Tibial nerve (tissue), 4 donors: ENCODE measurements around the gene BRICD5. TPM values are rescaled to one million over a fixed set of nuclear protein-coding genes. Genes with fewer than 3 reads are reported as not detected.
"Not testable (repeated sequence)": the region's sequence is repeated elsewhere in the genome, so short reads cannot be mapped to it uniquely, and the experiment has no call there.

Experiments
- DNase-seq, 2 donors: peaks; one replicate each; pipeline ENCODE4 v3.0.0-alpha.2; 2019; ENCODE audit warnings: low spot score in 2 of 2
- H3K27ac ChIP-seq, 4 donors: fragments of 200-600 bp; sonication (generic) in 3 of 4; one replicate each; pipeline ENCODE4 v1.5.1; 2017 to 2019; ENCODE audit warnings: mild to moderate bottlenecking in 1 of 4
- H3K27me3 ChIP-seq, 2 donors: fragments of 200-600 bp; sonication (generic) in 1 of 2; one replicate each; pipeline versions ENCODE4 v1.5.1 to v1.6.0; 2017 to 2019
- H3K36me3 ChIP-seq, 3 donors: fragments of 200-600 bp; sonication (generic); one replicate each; pipeline ENCODE4 v1.5.1; 2018 to 2019
- H3K4me1 ChIP-seq, 4 donors: fragments of 200-600 bp; sonication (generic) in 3 of 4; one replicate each; pipeline ENCODE4 v1.5.1; 2017 to 2019
- H3K4me3 ChIP-seq, 4 donors: fragments of 200-600 bp; sonication (generic) in 3 of 4; one replicate each; pipeline ENCODE4 v1.5.1; 2017 to 2019; ENCODE audit warnings: mild to moderate bottlenecking in 1 of 4, moderate library complexity in 1 of 4
- H3K9me3 ChIP-seq, 4 donors: fragments of 200-600 bp; sonication (generic) in 3 of 4; one replicate each; pipeline ENCODE4 v1.5.1; 2017 to 2019
- CTCF ChIP-seq, 5 experiments: fragments of 200-600 bp in 3 of 5; fragments of 450-650 bp in 2 of 5; sonication (generic) in 3 of 5; IDR thresholded peaks; one replicate each; pipeline ENCODE4 v1.5.1; 2016 to 2019; ENCODE audit warnings: antibody characterized with exemption in 5 of 5, mild to moderate bottlenecking in 3 of 5, moderate library complexity in 2 of 5
- EP300 ChIP-seq, 2 donors: sonication (generic); formaldehyde crosslinking; IDR thresholded peaks; one replicate each; pipeline ENCODE4 v1.6.1; 2017; ENCODE audit warnings: antibody characterized with exemption in 2 of 2, mild to moderate bottlenecking in 1 of 2
- POLR2A ChIP-seq, 2 donors: fragments of 450-650 bp; IDR thresholded peaks; one replicate each; pipeline ENCODE4 v1.6.1; 2017; ENCODE audit warnings: antibody characterized with exemption in 2 of 2, mild to moderate bottlenecking in 2 of 2, moderate library complexity in 2 of 2
- WGBS, 2 donors: methylation state at CpG; one replicate each; pipeline ENCODE4 v1.1.5; 2018; 5-methylcytosine and 5-hydroxymethylcytosine counted together
- total RNA-seq, 4 donors: library from RNA; depleted of rRNA; stranded (reverse); fragments of >200 nt; gene quantifications; one replicate each; pipeline ENCODE4 v1.1.0, GENCODE V29; 2016

BRICD5 gene
- total RNA-seq, 4 donors from 2014 or later = 19.8 to 203 (median 24.4) TPM

GRCh38 chr16:2206420-2206779 is 4.3 kb downstream of the BRICD5 start:
- 80 to 88% methylated on average over 17 to 18 of the region's 18 CpGs for WGBS, 2 donors
- H3K36me3 ChIP-seq = peaks cover 0 to 42% (median 14%) of the 10 kb centered on the region in 3 donors
- TF ChIP-seq CTCF (IDR thresholded peaks at IDR 0.05) (no peak), EP300 (IDR thresholded peaks at IDR 0.05) (no peak), POLR2A (IDR thresholded peaks at IDR 0.05) (no peak)
- peak overlapping the region; percentile 65 to 85 (median 66) for H3K4me3 ChIP-seq
- DNase-seq = no peak
- H3K27me3 ChIP-seq = no peaks in the 10 kb centered on the region
- peak overlapping the region in 3 of 4 donors; percentile 93 to 99 (median 94) for H3K27ac ChIP-seq
- H3K9me3 ChIP-seq = no peaks in the 10 kb centered on the region
- peaks cover 0 to 35% (median 12%) of the 10 kb centered on the region in 4 donors for H3K4me1 ChIP-seq

GRCh38 chr16:2205967-2206313 is 4.7 kb downstream of the BRICD5 start:
- no peak for TF ChIP-seq POLR2A (IDR thresholded peaks at IDR 0.05)
- TF ChIP-seq CTCF (IDR thresholded peaks at IDR 0.05) = peak in 1 of 5 experiments; percentile 4
- peak in 1 of 2 donors; percentile 21 for DNase-seq
- H3K9me3 ChIP-seq = no peaks in the 10 kb centered on the region
- H3K27me3 ChIP-seq = no peaks in the 10 kb centered on the region
- H3K4me3 ChIP-seq = peak overlapping the region; percentile 65 to 85 (median 66)
- H3K27ac ChIP-seq = peak overlapping the region; percentile 93 to 99 (median 94)
- peaks cover 0 to 35% (median 12%) of the 10 kb centered on the region in 4 donors for H3K4me1 ChIP-seq
- WGBS, 2 donors = 0 to 7% methylated on average over 4 to 16 of the region's 16 CpGs
- H3K36me3 ChIP-seq = peaks cover 0 to 42% (median 14%) of the 10 kb centered on the region in 3 donors

GRCh38 chr16:2205104-2205966 is 5.3 kb downstream of the BRICD5 start, which contains the start of gene MLST8:
Gene MLST8 (plus strand): TSS chr16:2205454. CDS start chr16:2206086, 632 bp downstream.
- Histone ChIP-seq H3K4me3 (peak within 1 kb of the TSS; percentile 65 to 85 (median 66)), H3K36me3 (peaks cover 0 to 40% (median 14%) of the 10 kb centered on the region in 3 donors), H3K27ac (peak within 1 kb of the TSS; percentile 93 to 99 (median 94)), H3K4me1 (peaks cover 0 to 30% (median 12%) of the 10 kb centered on the region in 4 donors), H3K9me3 (no peaks in the 10 kb centered on the region), H3K27me3 (no peaks in the 10 kb centered on the region)
- peak; percentile 71 for DNase-seq
- 0 to 1% methylated on average over 21 to 74 of the region's 93 CpGs for WGBS, 2 donors
- TF ChIP-seq POLR2A (IDR thresholded peaks at IDR 0.05) (peak; percentile 73 to 81), CTCF (IDR thresholded peaks at IDR 0.05) (peak in 3 of 5 experiments; percentile 9 to 59 (median 16)), EP300 (IDR thresholded peaks at IDR 0.05) (peak in 1 of 2 donors; percentile 95)

GRCh38 chr16:2204416-2205103 is 6.1 kb downstream of the BRICD5 start:
- no peak for DNase-seq
- peak overlapping the region; percentile 65 to 85 (median 66) for H3K4me3 ChIP-seq
- 75 to 81% methylated on average over 13 of the region's 13 CpGs for WGBS, 2 donors
- H3K27ac ChIP-seq = peak overlapping the region; percentile 93 to 99 (median 94)
- peaks cover 0 to 28% (median 12%) of the 10 kb centered on the region in 4 donors for H3K4me1 ChIP-seq
- H3K27me3 ChIP-seq = no peaks in the 10 kb centered on the region
- TF ChIP-seq EP300 (IDR thresholded peaks at IDR 0.05) = no peak
- no peak for TF ChIP-seq CTCF (IDR thresholded peaks at IDR 0.05)
- no peak for TF ChIP-seq POLR2A (IDR thresholded peaks at IDR 0.05)
- H3K36me3 ChIP-seq = peaks cover 0 to 32% (median 14%) of the 10 kb centered on the region in 3 donors
- H3K9me3 ChIP-seq = no peaks in the 10 kb centered on the region

GRCh38 chr16:2203119-2203688 is 7.5 kb downstream of the BRICD5 start:
- DNase-seq, H3K4me3 ChIP-seq, H3K9me3 ChIP-seq, H3K27ac ChIP-seq, H3K27me3 ChIP-seq: not testable (repeated sequence)
- WGBS, 2 donors = 84 to 94% methylated on average over 8 of the region's 8 CpGs
- H3K4me1 ChIP-seq = peaks cover 0 to 28% (median 12%) of the 10 kb centered on the region in 4 donors
- peaks cover 0 to 18% (median 3%) of the 10 kb centered on the region in 3 donors for H3K36me3 ChIP-seq
